Measurements from ENCODE around the gene PHKB.

DNA sequence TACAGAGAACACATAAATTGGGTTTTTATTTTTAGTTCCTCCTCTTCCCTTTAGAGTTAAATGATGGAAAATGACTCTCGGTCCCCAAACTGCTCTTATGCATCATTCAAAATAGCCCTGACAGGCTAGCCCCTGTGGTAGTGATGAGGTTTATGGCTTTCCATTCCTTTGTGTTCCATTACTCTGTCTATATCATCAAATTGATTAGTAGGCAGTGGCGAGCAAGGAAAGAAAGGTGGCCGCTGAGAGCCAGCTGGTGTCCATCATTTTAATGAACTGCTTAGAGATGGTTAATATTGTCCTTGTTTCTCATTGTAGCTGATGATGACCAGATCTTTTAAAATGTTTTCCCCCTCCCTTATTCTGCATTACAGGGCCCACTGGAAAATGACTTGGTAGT lies 179.5 kb downstream of the PHKB start:
- TF ChIP-seq, protein P1, sequence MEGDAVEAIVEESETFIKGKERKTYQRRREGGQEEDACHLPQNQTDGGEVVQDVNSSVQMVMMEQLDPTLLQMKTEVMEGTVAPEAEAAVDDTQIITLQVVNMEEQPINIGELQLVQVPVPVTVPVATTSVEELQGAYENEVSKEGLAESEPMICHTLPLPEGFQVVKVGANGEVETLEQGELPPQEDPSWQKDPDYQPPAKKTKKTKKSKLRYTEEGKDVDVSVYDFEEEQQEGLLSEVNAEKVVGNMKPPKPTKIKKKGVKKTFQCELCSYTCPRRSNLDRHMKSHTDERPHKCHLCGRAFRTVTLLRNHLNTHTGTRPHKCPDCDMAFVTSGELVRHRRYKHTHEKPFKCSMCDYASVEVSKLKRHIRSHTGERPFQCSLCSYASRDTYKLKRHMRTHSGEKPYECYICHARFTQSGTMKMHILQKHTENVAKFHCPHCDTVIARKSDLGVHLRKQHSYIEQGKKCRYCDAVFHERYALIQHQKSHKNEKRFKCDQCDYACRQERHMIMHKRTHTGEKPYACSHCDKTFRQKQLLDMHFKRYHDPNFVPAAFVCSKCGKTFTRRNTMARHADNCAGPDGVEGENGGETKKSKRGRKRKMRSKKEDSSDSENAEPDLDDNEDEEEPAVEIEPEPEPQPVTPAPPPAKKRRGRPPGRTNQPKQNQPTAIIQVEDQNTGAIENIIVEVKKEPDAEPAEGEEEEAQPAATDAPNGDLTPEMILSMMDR (IDR thresholded peaks at IDR 0.05; ENCODE audit: low read length): no peak
- TF ChIP-seq EZH2phosphoT487 (IDR thresholded peaks at IDR 0.05; ENCODE audit: low read length): no peak
- no peak for TF ChIP-seq EZH2 (optimal IDR thresholded peaks at IDR 0.05; ENCODE audit: low read depth, low read length)

Measured in MM.1S (cell line).